Measurements from ENCODE around the gene PIEZO2.
"Not testable (repeated sequence)": the region's sequence is repeated elsewhere in the genome, so short reads cannot be mapped to it uniquely, and the experiment has no call there.

PIEZO2 gene

DNA sequence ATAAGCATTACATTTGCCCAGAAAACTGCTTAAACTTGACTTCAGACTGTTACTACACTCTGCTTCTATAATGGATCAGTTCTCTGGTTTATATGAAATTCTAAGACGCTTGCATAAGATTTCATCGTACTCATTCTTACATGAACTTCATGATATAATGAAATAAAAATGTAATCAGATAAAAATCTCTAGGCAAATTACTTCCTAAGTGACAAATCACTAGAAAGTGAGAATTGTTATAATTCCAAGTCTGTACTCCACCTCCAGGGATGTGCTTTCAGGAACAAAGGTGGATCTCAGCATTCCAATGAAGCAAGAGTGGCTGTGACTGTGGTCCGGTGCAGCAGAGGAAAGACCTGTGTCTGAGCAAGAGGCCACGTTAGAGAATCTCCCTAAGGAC, 226.2 kb downstream of the PIEZO2 start:
- DNase-seq = no peak

- not testable (repeated sequence) for DNase-seq
These were observed 226.7 kb downstream of the PIEZO2 start for GRCh38 chr18:10922712-10923111.

- DNase-seq = not testable (repeated sequence)
These were observed 229.1 kb downstream of the PIEZO2 start for GRCh38 chr18:10920309-10920708.

GRCh38 chr18:10919851-10920250, 229.5 kb downstream of the PIEZO2 start:
- no peak for DNase-seq

DNA sequence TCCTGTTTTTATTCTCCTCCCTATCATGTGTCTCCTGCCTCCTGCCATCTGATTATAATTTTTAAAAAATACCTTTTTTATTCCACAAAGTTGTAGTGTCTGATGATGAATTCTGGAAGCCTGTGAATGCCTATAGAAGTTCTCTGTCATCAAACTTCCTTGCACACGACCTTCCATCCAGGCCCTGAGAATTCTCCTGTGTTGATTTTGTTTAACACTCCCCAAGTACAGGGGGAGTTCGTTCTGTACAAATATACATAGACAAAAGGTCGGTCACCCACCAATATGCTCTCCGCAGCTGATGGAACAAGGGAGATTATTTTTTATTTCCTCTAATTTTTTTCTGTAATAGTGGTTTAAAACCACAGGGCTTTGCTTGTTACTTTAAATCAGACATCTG, 232.5 kb downstream of the PIEZO2 start:
- no peak for DNase-seq

GRCh38 chr18:10916387-10916786, 233.0 kb downstream of the PIEZO2 start:
- DNase-seq = no peak

- not testable (repeated sequence) for DNase-seq
These were observed 233.6 kb downstream of the PIEZO2 start for GRCh38 chr18:10915748-10916147.

- DNase-seq = not testable (repeated sequence)
These were observed 234.8 kb downstream of the PIEZO2 start for GRCh38 chr18:10914610-10915009.

DNA sequence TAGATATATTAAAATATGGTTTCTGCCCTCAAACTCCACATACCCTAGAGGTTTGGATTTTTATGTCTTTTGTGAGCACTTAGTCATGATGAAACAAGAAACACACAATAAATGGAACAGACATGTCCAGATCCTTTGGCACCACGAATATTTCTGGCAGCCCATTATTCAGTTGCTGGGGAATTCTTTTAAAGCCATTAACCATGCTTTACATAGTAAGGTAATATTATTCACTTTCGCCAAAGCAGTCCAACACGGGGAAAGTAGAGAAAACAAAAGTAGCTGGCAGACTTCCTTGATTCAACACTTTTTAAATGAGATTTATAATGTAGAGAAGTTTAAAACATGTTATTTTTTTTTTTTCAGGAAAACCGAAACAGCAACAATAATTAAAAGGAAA, 235.4 kb downstream of the PIEZO2 start:
- DNase-seq = no peak

DNA sequence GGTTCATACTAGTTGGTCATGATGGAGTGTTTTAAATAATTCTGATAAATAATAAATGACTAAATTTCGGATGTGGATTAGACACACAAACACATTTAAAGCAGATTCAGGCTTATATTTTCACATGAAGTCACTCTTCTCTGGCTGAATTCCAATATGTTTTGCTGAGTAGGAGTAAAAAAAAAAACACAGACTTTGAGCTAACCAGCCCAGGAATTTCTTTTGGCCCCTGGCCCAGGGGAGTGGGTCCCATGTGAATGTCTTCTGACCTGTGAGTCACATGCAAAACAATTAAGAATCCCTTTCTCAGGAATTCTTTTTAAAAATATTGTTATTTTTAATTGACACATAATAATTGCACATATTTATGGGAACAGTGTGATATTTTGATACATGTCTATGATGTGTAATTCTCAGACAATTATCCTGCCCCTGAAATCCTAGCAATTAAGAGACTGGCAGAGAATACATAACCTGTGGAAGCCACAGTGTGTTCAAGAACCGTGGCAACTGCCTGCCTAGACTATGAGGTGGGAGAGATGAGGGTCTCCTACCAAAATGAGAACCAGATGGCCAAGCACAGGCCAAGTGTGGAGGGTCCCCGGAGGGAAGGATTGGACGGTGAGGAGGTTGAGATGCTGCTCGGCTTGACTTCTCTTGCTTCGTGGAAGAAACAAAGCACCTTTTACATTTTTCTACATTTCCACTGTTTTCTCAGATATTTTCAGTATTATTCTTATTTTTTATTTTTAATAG, 236.4 kb downstream of the PIEZO2 start:
- DNase-seq = no peak

DNA sequence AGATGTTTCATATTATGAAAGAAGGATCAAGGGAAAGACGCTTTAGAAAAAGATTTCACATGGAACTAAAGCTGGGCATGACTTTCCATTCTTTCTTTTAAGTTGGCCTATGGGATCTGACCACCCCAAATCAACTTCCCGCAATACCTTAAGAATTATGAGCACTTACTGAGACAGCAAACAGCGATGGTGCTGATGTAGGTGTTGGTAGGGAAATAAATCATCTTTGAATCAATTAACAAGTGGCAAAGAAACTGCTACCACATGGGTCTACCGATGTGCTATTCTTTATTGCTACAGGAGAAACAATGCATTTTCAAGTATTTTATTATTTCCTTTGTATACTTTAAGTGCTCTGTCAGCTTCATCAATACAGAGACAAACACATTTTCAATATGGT, 239.6 kb downstream of the PIEZO2 start:
- no peak for DNase-seq

GRCh38 chr18:10908760-10909159, 240.6 kb downstream of the PIEZO2 start:
- DNase-seq = no peak

GRCh38 chr18:10907749-10908148, 241.6 kb downstream of the PIEZO2 start:
- DNase-seq = no peak

GRCh38 chr18:10901329-10901728, 248.0 kb downstream of the PIEZO2 start:
- DNase-seq = no peak

- DNase-seq = no peak
These were observed 248.9 kb downstream of the PIEZO2 start for GRCh38 chr18:10900435-10900834.

DNA sequence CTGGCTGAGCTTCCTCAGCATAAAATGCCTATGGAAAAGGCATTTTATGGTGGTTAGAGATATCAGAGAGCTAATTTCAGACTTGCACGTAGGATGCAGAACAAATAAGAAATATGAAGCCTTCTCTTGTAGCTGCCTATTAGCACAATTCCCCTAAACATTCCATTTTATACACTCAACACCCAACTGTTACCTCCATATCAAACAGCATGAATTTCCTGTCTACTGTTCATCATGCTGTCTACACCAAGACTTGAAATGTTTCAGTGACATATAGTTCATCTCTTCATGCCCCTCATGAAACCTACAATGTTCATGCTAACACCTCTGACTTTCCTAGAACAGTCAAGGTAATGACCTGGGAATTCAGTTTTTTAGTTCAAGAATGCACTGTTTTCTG, 249.9 kb downstream of the PIEZO2 start:
- no peak for DNase-seq

GRCh38 chr18:10898417-10898974, 250.9 kb downstream of the PIEZO2 start:
- no peak for DNase-seq

DNA sequence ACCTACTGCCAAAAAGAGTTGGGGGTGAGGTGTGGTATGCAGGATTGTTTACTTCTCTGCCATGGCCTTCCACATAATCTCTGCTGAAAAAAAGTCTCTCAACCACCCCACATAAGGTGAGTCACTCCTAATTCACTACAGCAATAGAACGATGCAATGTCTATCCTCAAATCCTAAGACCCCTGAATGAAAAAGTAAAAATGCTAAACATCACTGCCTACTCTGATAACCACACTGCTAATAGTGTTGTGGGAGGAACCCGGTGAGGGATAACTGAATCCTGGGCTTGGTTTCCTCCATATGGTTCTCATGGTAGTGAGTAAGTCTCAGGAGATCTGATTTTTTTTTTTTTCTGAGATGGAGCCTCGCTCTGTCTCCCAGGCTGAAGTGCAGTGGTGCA, 252.5 kb downstream of the PIEZO2 start:
- no peak for DNase-seq

DNA sequence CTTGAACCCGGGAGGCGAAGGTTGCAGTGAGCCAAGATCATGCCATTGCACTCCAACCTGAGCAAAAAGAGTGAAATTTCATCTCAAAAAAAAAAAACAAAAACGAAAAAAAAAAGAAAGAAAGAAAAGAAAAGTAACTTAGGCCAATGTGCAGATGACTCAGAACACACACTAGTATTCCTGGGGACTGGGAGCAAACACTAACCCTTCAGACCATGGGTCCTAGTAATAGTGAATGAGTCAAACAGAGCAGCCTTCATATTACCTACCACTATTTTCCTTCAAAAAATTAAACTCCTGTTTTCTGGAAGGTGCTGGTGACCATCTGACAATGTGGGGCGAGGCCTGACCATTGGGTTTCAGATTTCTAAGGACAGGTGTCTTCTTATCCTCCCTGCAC, 253.4 kb downstream of the PIEZO2 start:
- DNase-seq = no peak

- no peak for DNase-seq
These were observed 254.9 kb downstream of the PIEZO2 start for GRCh38 chr18:10894501-10894900.

GRCh38 chr18:10893761-10894160, 255.6 kb downstream of the PIEZO2 start:
- no peak for DNase-seq

DNA sequence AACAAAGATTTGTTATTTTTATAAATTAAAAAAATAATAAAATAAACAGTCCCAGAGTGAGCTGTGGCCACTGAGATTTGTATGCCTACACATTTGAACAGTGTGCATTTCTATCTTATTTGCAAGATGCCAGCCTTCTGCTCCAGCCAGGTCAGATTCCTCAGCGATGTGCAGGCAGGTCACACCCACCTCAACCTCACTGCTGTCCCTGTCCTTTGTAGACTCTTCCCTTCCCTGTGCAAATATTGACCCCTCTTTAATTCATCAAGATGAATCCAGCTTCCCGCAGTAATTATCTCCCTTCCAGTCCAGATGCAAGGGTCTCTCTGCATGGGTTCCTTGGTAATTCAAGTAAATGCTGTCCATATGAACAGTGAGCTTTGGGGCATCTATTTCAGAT, 256.2 kb downstream of the PIEZO2 start:
- no peak for DNase-seq

DNA sequence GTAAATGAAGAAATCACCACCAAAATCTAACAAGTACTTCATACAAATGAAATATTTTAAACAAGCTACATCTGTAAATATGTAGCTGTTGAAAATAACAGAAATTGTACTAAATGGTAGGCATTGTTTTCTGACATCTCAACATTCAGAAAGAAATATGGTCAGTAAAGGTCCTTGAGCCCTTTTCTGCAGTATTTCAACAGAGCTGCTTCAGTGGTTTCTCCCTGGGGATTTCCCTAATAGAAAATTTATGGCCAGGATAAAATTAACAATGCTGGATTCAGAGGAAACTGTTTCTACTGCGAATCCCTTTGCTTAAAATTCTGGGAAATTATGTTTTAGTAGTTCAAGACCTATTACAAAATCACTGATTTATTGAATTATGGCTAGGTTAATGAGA, 256.6 kb downstream of the PIEZO2 start:
- no peak for DNase-seq

GRCh38 chr18:10890022-10890421, 259.3 kb downstream of the PIEZO2 start:
- DNase-seq = no peak

DNA sequence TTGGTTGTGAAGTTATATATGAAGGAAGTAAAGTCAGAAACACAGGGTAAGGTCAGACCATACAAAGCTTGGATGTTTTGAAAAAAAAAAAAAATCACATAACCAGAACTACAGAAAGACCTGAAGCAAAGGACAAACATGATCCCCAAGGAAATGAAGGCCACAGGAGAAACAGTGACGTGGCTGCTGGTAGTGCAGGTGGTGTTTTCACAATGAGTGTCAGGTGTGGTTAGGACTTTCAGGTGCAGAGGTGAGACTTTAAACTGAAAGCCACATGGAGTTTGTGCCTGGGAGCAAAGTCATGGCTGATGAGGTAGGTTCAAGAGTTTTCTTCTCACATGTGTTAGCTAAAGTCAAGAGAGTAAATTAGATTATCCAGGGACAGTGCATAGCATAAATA, 270.7 kb downstream of the PIEZO2 start:
- no peak for DNase-seq

Data from stimulated activated CD4-positive, alpha-beta T cell treated with anti-CD3 and anti-CD28 coated beads, Interleukin-15, amount 100 ng/mL, for 24 hours (primary cell).